IPS-18c (cell line): Measurements from ENCODE around the gene CLMP.

Experiments used
- H3K4me3 ChIP-seq: 2 replicates; pipeline ENCODE4 v1.7.0; 2013; ENCODE audit warnings: low read depth, mild to moderate bottlenecking, low read length, moderate library complexity; ENCODE audit not compliant: insufficient read depth
- H3K9me3 ChIP-seq: one replicate; pipeline ENCODE4 v1.6.1; 2013; ENCODE audit warnings: mild to moderate bottlenecking, low read length, moderate library complexity; ENCODE audit not compliant: control insufficient read depth, insufficient read depth

The CLMP gene

GRCh38 chr11:123046473-123047259 is 148.4 kb downstream of the CLMP start:
- Histone ChIP-seq H3K9me3 (no peaks in the 10 kb centered on the region), H3K4me3 (no peak overlapping the region)

- H3K9me3 ChIP-seq, result no peaks in the 10 kb centered on the region
- H3K4me3 ChIP-seq, result no peak overlapping the region
These were observed 149.9 kb downstream of the CLMP start for GRCh38 chr11:123045101-123045500.

DNA sequence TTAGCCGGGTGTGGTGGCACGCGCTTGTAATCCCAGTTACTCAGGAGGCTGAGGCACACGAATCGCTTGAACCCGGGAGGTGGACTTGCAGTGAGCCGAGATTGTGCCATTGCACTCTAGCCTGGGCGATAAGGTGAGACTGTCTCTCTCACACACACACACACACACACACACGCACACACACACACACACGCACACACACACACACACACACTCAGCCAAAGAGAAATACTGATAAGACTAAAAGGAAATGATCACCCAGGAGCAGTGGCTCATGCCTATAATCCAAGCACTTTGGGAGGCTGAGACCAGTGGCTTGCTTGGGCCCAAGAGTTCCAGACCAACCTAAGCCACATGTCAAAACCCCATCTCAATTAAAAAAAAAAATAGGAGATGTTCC is 153.9 kb downstream of the CLMP start:
- H3K4me3 ChIP-seq, result no peak overlapping the region
- H3K9me3 ChIP-seq, result no peaks in the 10 kb centered on the region

GRCh38 chr11:123040111-123040432 is 155.0 kb downstream of the CLMP start:
- Histone ChIP-seq H3K9me3 (no peaks in the 10 kb centered on the region), H3K4me3 (no peak overlapping the region)

DNA sequence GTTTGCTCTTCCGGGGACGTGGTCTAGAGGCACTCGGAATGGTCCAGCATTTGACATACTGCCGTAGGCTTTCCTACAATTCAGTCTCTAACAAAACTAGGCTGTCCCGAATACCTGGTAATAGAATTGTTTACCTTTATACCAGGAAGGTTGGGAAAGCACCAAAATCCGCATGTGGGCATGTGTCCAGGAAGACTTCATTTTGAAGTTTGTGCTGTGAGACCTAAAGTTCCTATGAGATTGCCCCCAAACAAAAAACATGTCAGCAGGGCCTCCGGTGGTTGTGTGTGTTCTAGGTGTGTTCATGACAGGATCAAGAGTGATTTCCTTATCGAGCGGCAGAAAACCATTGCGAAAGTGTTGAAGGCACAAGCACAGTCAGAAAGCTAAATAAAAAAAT is 159.2 kb downstream of the CLMP start:
- Histone ChIP-seq H3K9me3 (peaks cover 2% of the 10 kb centered on the region), H3K4me3 (no peak overlapping the region)

GRCh38 chr11:123034597-123034996 is 160.5 kb downstream of the CLMP start:
- H3K4me3 ChIP-seq, result no peak overlapping the region
- peaks cover 4% of the 10 kb centered on the region for H3K9me3 ChIP-seq

DNA sequence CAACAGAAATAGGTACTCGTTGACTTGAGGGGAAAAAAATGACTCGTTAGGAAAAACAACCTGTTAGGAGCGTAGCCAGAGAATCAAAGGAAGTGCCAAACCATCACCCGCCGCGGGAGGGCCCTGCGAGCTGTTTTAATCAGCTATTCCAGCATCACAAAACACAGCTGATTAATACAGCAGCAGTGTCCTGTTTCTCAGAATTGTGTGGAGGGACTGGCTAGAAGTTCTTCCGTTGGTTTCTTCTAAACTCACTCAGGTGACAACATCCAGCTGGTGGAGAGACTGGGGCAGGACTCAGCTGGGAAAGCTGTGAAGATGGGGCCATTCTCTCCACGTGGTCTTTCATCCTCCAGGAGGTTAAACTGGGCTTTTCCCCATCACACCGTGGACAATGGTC is 161.2 kb downstream of the CLMP start:
- no peak overlapping the region for H3K4me3 ChIP-seq
- H3K9me3 ChIP-seq, result peaks cover 4% of the 10 kb centered on the region

GRCh38 chr11:123030517-123030916 is 164.5 kb downstream of the CLMP start:
- H3K9me3 ChIP-seq, result peaks cover 4% of the 10 kb centered on the region

DNA sequence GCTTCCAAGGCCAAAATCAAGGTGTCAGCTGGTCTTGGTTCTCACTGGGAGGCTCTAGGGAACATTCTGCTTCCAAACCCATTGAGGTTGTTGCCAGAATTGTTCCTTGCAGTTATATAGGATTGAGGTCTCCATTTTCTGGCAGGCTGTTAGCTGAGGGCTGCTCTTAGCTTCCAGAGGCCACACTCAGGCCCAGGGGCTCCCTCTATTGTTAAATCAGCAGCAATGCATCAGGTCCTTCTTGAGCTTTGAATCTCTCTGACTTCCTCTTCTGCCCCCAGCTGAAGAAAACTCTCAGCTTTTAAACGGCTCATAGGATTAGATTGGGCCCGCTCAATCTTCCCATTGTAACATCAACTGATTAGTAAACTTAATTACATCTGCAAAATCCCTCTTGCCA is 174.1 kb downstream of the CLMP start:
- H3K9me3 ChIP-seq, result no peaks in the 10 kb centered on the region
- H3K4me3 ChIP-seq, result no peak overlapping the region

More at GRCh38 chr11:123030517-123030916, 164.5 kb downstream of the CLMP start:
- no peak overlapping the region for H3K4me3 ChIP-seq
